HG02973 (cell line): ENCODE results near the gene MRPL23.

ENCODE experiments used
- ATAC-seq: cut with Tn5 transposase; IDR thresholded peaks from one replicate; pipeline ENCODE4 v1.9.1; 2021; ENCODE audit warnings: moderate library complexity; ENCODE audit not compliant: unreplicated experiment

The MRPL23 gene

GRCh38 chr11:1920909-1921573 is 26.1 kb upstream of the MRPL23 start:
- ATAC-seq, result no peak

DNA sequence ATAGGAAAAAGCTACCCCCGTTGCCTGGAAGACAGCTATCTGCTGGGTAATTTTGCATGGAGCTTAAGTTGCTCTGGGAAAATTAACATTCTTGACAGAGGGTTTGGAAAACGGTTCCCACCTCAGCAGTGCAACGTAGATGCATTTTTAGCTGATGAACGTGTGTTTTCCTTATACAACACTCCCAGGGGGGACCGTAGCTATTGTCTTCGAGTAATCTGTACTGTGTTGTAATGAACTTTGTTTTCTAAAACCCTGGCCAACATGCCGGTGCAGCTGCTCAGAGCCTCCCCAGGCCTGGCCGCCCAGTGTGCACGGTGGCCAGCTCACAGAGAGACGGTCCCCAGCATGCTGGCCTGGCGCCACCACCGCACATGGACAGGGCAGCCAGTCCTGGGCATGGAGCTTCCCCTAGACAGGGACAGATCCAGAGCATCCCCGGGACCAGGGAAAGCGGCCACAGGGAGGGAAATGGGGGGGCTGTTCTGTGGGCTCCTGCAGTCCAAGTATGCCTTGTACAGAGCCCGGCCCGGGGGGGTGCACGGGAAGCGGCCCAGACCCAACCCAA is 25.5 kb upstream of the MRPL23 start:
- no peak for ATAC-seq

DNA sequence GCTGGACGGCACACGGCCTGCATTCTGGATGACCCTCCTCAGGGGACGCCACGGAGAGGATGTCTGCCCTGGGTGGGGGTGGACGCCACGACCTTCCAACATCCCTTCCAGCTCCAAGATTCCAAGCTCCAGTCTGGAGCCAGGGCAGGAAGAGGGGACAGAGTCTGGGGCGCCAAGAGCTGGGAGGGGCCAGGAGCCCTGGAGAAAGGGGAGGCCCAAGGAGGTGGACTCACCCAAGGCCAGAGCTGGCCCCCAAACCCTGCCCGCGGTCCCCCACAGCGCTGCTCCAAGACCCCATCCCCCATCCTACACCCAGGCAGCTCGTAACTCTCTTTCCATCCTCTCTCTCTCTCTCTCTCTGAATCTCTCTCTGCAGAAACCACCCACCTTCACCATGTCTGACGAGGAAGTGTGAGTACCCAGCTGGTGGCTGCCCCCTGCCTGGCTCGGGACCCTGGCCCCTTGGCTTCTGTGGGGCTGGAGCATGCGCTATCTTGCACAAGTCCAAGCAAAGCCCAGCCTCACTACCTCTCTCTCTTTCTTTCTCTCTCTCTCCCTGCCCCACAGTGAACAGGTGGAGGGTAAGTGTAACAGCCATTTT is 24.6 kb upstream of the MRPL23 start:
- ATAC-seq, result no peak

DNA sequence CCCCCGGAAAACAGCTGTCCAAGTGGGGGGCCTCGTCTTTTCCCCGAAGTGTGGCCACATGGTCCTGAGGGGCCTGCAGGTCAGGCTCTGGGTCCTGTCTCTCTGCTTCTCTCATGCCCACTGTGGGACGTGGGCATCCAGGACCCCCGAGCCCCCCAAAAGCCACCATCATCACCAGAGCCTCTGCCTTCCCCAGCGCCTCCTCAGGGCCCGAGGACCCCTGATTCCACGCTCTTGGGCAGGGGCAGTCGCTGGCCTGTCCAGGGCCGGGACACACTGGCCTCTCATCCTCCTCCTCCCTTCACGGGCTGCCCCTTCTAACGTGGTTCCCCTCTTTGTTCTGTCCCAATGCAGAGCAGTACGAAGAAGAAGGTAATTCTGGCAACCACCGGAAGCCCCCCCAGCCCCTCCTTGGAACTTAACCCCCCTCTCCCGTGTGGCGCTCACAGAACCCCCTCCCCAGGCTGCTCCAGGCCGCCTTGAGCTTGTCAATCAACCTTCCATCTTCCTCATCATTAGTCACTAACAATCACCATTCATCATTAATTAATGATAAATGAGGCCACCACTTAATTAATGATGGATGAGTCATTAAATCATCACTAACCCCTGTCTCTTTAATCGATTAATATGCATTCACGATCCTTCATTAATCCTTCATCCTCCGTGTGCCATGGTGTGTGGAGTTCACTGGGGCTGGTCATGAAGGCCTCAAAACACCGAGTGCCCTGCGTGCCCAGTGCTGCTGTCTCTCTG is 23.8 kb upstream of the MRPL23 start:
- no peak for ATAC-seq

- ATAC-seq, result no peak
Measured at GRCh38 chr11:1924181-1924580, 23.0 kb upstream of the MRPL23 start.

DNA sequence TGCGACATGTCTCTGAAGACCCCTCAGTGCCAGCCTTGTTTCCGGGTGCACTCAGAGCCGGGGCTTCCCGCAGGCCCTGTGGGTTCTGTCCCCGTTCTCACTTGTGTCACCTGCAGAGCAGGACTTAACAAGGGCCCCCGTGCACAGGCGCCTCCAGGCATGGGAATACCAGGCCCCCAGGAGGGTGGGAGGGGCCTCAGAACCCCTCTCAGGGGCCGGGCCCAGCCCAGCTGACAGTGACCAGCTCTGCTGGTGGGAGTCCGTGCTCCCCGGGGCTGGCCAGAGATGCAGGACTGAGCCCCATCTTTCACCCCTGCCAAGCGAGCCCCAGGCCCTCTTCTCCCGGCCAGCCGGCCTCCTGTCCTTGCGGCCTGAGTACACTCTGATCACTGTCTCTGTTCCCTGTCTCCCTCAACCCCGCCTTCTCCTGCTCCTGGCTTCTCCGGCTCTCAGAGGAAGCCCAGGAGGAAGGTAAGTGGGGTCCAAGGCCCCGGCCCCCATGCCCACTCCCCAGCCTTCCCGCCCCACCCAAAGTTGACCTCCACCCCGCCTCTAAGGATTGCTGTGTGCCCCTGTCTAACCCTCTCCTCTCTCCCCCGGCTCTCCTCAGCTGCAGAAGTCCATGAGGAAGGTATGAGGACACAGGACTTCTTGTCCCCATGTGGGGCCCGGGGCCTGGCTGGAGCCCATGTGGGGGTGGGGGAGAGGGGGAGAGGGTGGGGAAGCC is 22.3 kb upstream of the MRPL23 start:
- ATAC-seq, result no peak

- no peak for ATAC-seq
Measured at GRCh38 chr11:1925373-1926155, 21.6 kb upstream of the MRPL23 start.

DNA sequence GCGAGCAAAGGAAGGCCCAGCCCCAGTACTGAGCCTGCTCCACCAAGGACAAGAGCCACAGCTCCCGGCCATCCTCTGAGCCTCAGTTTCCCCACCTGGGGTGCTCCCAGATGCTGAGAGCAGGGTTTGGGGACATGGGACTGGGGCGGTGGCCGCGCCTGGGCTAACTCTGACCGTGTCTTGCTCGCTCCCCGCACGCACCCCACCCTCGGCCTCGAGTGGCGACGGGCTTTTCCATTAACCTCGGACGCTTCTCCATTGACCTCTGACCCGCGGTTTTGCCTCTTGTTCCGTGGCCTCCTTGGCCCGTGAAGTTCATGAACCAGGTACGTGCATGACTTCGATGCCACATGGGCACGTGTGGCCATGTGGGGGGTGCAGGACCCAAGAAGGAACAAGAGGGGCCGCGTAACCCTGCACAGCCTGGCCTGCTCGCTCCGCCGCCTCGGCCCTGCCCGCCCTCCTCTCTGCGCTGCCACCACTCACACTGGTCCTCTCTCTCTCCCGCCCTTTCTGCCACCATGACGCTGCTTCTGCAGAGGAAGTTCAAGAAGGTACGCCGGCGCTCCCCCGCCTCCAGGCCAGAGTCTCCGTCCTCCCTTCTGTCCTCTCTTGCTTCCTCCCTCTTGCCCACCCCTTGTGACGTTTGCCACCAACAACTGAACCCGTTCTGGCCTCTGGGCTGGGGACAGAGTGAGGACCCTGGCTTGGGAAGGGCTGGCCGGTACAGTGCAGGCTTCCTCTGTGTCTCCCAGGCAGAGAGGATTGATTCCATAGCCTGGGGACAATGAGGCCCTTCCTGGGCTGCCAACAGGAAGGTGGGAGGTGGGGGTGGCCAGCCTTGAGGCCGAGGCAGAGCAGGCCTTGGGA is 20.7 kb upstream of the MRPL23 start:
- ATAC-seq, result no peak

DNA sequence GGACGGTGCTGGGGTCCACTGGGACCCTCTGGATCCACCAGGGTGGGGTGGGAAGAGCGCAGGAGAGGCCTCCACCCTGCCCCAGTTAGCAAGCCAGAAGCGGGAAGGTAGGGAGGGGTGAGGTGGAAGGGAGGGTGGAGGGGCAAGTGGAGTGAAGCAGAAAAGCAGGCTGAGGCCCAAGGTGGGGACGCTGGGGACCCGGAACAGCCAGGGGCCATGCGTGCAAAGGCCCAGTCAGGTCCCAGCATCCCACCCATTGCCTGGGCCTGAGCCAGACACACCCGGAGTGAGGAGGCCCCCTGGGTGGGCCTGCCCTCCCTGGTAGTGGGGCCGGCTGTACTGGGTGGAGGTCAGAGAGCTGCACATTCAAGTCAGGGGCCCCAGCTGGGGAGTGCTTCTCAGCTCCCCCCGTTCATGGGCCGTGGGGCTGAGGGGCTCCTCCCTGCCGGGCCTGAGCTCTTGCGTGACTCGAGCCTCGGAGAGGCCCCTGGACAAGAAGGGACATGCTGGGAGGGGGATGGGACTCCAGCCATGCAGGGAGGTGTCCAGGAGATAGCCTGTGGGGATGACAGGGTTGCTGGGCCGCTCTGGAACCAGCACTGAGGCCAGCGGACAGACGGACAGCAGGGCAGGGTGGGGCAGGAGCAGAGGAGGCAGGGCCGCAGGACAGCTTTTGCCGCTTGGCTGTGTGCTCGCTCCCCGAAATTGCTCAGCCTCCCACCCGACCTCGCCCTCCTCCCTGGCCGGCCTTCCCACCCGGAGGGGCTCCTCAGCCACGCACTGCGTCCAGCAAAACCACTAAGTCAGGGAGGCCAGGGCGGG is 19.9 kb upstream of the MRPL23 start:
- no peak for ATAC-seq

GRCh38 chr11:1927848-1928469 is 19.2 kb upstream of the MRPL23 start:
- no peak for ATAC-seq

GRCh38 chr11:1928470-1928890 is 18.7 kb upstream of the MRPL23 start:
- no peak for ATAC-seq

DNA sequence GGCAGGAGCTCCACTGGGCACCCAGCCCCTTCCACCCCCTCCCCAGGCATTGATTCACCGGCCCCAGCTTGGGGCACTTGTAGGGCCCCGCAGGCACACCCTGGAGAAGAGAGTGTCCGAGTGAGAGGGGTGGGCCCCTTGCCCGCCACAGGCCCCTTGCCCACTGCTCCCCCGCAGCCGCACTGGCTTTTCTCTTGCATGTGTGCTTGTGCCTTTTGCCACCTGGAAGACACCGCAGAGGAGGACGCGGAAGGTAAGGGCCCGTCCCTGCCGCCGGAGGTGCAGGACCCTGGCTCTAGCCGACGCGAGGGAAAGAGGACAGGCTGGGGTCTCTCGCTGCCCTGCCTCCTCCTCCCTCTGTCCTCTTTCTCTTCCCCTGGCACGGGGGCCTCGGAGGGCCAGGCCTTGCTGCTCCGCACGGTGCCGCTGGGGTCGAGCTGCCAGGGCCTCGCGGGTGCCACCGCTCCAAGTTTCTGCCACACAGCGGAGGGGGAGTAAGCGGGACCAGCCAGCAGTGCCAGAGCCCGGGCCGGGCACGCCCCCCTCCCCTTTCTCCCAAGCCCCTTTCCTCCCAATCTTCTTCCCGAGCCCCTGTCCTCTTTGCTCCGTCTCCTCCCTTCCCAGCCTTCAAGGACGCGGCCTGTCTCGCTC is 18.1 kb upstream of the MRPL23 start:
- ATAC-seq, result no peak

GRCh38 chr11:1929621-1930461 is 17.3 kb upstream of the MRPL23 start:
- no peak for ATAC-seq

GRCh38 chr11:1930462-1930830 is 16.7 kb upstream of the MRPL23 start:
- ATAC-seq, result no peak

- no peak for ATAC-seq
Measured at GRCh38 chr11:1931341-1932104, 15.6 kb upstream of the MRPL23 start.

DNA sequence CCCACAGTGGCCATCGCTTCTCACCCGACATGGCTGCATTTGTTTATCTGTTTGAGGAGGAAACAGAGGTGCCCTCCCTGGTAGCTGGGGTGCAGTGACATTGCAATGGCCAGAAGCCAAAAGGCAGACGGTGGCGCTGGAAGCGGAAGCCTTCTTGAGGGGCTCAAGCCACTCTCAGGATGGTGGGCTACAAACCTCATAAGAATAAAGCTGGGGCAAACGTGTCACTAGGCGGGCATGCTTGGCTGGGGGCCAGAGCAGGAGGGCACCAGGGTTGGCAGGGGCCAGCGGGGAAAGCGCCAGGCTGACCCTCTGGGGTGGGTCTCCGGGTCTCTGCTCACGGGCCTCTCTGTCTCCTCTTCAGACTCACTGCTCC is 15.0 kb upstream of the MRPL23 start:
- ATAC-seq, result no peak
